K562 (cell line): Measurements from ENCODE around the gene DCAF12. TPM values are rescaled to one million over a fixed set of nuclear protein-coding genes. Genes with fewer than 3 reads are reported as not detected.

Experiments
- ATF7 ChIP-seq: fragments of 450-650 bp; IDR thresholded peaks from 2 replicates; pipeline ENCODE4 v1.7.1; 2014; ENCODE audit warnings: mild to moderate bottlenecking, moderate library complexity
- BHLHE40 ChIP-seq: IDR thresholded peaks from 2 replicates; pipeline ENCODE4 v1.6.1; 2011; ENCODE audit warnings: low read length, improper control_type of control experiment
- CHD2 ChIP-seq: IDR thresholded peaks from 2 replicates; pipeline ENCODE4 v1.6.1; 2011; ENCODE audit warnings: low read depth, low read length
- EP400 ChIP-seq: fragments of 450-650 bp; IDR thresholded peaks from 2 replicates; pipeline ENCODE4 v1.6.1; 2017; ENCODE audit warnings: antibody characterized with exemption, mild to moderate bottlenecking, moderate library complexity
- ETV1 ChIP-seq: fragments of 450-650 bp; conservative IDR thresholded peaks from 2 replicates; pipeline ENCODE4 v1.6.1; 2016; ENCODE audit warnings: missing genetic modification characterization, control low read depth, low read depth, missing compliant biosample characterization
- FOS ChIP-seq: IDR thresholded peaks from 3 replicates; pipeline ENCODE4 v1.6.1; 2011; ENCODE audit not compliant: insufficient read length; ENCODE audit errors: extremely low read depth
- HDGF ChIP-seq: fragments of 450-650 bp; IDR thresholded peaks from 2 replicates; pipeline ENCODE4 v1.6.1; 2016
- KDM5B ChIP-seq: fragments of 200-600 bp; sonication (generic); IDR thresholded peaks from 2 replicates; pipeline ENCODE4 v1.6.1; 2012; ENCODE audit warnings: low read depth, mild to moderate bottlenecking, moderate library complexity, low read length, control low read depth, inconsistent platforms; ENCODE audit not compliant: insufficient replicate concordance
- NCOR1 ChIP-seq: fragments of 450-650 bp; IDR thresholded peaks from 2 replicates; pipeline ENCODE4 v1.6.1; 2016; ENCODE audit warnings: mild to moderate bottlenecking, moderate library complexity
- NR2C2 ChIP-seq, 2 experiments: fragments of 200-800 bp in 1 of 2; sonication (Bioruptor generic) in 1 of 2; sonication (generic) in 1 of 2; formaldehyde crosslinking in 1 of 2; IDR thresholded peaks; 2 replicates each; pipeline versions ENCODE4 v1.6.1 to v1.8.0; 2016 to 2022; ENCODE audit warnings: mild to moderate bottlenecking in 1 of 2, missing compliant biosample characterization in 1 of 2, missing genetic modification characterization in 1 of 2, missing genetic modification reagents in 1 of 2
- RBM17 ChIP-seq: fragments of 200-400 bp; formaldehyde crosslinking; IDR thresholded peaks from 2 replicates; pipeline ENCODE4 v1.6.1; 2017; ENCODE audit warnings: low read depth, mild to moderate bottlenecking, low read length, borderline replicate concordance
- SREBF1 ChIP-seq: fragments of 150-350 bp; IDR thresholded peaks from 2 replicates; pipeline ENCODE4 v1.6.1; 2014; ENCODE audit warnings: antibody characterized with exemption, low read depth, low read length, borderline replicate concordance
- TEAD1 ChIP-seq, 2 experiments: fragments of 450-650 bp in 1 of 2; sonication (generic) in 1 of 2; formaldehyde crosslinking; IDR thresholded peaks; 2 replicates each; pipeline versions ENCODE4 v1.4.0 to v1.8.0; 2020 to 2022; ENCODE audit warnings: mild to moderate bottlenecking in 2 of 2, missing genetic modification reagents in 1 of 2
- TOE1 ChIP-seq, 2 experiments: fragments of 450-650 bp in 1 of 2; sonication (generic) in 1 of 2; formaldehyde crosslinking in 1 of 2; IDR thresholded peaks; 2 replicates each; pipeline versions ENCODE4 v1.7.1 to v1.8.0; 2016 to 2022; ENCODE audit warnings: borderline replicate concordance in 2 of 2, mild to moderate bottlenecking in 2 of 2, antibody characterized with exemption in 1 of 2, inconsistent platforms in 1 of 2, low read depth in 1 of 2, missing genetic modification reagents in 1 of 2, moderate library complexity in 1 of 2
- YY1 ChIP-seq, 3 experiments: IDR thresholded peaks; 2 replicates each; pipeline ENCODE4 v1.6.1; 2011; ENCODE audit warnings: low read length in 2 of 3, mild to moderate bottlenecking in 2 of 3, moderate library complexity in 2 of 3, borderline replicate concordance in 1 of 3, control low read depth in 1 of 3, low read depth in 1 of 3; ENCODE audit not compliant: insufficient read depth in 3 of 3, insufficient replicate concordance in 2 of 3, control insufficient read depth in 1 of 3, insufficient read length in 1 of 3; ENCODE audit errors: extremely low read depth in 1 of 3
- ZNF764 ChIP-seq: fragments of 250-450 bp; sonication (Bioruptor Pico); IDR thresholded peaks from 2 replicates; pipeline ENCODE4 v1.4.0; 2020; ENCODE audit warnings: low read depth, mild to moderate bottlenecking, moderate library complexity
- ZNF766 ChIP-seq: fragments of 200-800 bp; sonication (Bioruptor generic); conservative IDR thresholded peaks from 2 replicates; pipeline ENCODE4 v1.6.1; 2016; ENCODE audit warnings: missing genetic modification characterization, missing compliant biosample characterization
- polyA plus RNA-seq, 8 experiments: library from polyadenylated mRNA; depleted of rRNA in 4 of 8; stranded (reverse) in 5 of 8; unstranded in 3 of 8; fragments of >200 nt; fragmentation: Nextera tagmentation in 2 of 8; fragmentation: Illumina TruSeq in 1 of 8; extraction: Ambion mirVana in 2 of 8; extraction: Trizol in 1 of 8; gene quantifications; 2 replicates each; pipeline versions ENCODE4 v1.2.1 to v1.2.3, GENCODE V29; 2011 to 2014; ENCODE audit warnings: inconsistent platforms in 1 of 8, missing spikeins in 1 of 8
- total RNA-seq, 7 experiments: library from RNA; depleted of rRNA in 6 of 7; stranded (reverse); fragments of >200 nt in 6 of 7; fragmentation: Illumina TruSeq in 2 of 7; extraction: Trizol in 2 of 7; gene quantifications; 2 replicates each; pipeline versions ENCODE4 v1.2.1 to v1.2.3, GENCODE V29; 2011 to 2021; ENCODE audit warnings: low replicate concordance in 1 of 7
- TF ChIP-seq, protein P1 (sequence below), 3 experiments: fragments of 200-800 bp in 1 of 3; fragments of 250-450 bp in 1 of 3; fragments of 450-650 bp in 1 of 3; sonication (Bioruptor Pico) in 1 of 3; sonication (Bioruptor generic) in 1 of 3; formaldehyde crosslinking in 1 of 3; IDR thresholded peaks; 2 replicates each; pipeline versions ENCODE4 v1.6.1 to v1.8.0; 2016 to 2022; ENCODE audit warnings: mild to moderate bottlenecking in 2 of 3, missing genetic modification characterization in 2 of 3, missing compliant biosample characterization in 1 of 3, moderate library complexity in 1 of 3
- TF ChIP-seq, protein P2 (sequence below): fragments of 200-400 bp; formaldehyde crosslinking; IDR thresholded peaks from 2 replicates; pipeline ENCODE4 v1.6.1; 2017; ENCODE audit warnings: mild to moderate bottlenecking, low read depth, low read length, moderate library complexity

The DCAF12 gene
- total and polyA plus RNA-seq, 9 of the 15 experiments (the other 6 are each of a cell fraction or from before 2014, with no cell fraction given), result 10.9 to 59.6 (median 30.8) TPM

DNA sequence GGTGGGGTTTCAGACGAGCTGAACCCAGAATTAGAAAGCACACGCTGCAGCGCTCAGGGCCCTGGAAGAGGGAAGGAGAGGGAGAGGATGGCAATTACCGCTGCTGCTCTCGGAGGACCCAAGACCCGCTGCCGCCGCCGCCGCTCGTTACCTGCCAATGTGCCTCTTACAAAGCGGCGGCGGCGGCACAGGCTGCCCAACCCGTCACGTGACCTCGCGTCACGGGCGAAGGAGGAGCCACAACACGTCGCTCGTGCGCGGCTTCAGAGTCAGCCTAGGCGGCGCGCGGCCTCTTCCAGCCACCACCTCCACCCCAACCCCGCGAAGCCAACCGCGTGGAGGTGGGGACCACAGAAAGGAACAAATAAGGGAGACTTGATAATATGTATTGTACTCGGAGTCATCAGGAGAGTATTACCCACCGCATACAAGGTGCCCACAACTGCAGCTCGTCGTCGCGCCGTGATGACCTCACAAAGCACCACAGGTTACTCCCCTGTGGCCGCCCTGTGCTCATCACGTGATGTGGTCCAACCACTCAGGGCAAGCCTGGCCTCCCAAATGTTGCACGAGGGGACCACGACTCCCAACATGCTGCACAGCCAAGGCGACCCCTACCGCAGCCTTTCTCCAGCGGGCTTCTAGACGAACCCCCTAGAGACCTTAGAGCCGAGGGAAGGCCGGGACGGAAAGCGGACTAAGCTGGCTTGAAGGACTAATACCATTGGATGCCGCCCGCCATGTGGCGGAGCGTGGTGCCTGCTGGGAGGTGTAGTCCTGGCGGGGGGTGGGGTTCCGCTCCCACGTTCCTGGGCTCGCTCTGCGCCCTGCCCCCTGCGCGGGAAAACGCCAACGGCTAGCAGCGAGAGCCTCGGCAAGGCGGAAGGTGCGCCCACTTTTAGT, 77.5 kb downstream of the DCAF12 start, which contains the start of gene UBAP2 (continued):
- TF ChIP-seq, protein P1, sequence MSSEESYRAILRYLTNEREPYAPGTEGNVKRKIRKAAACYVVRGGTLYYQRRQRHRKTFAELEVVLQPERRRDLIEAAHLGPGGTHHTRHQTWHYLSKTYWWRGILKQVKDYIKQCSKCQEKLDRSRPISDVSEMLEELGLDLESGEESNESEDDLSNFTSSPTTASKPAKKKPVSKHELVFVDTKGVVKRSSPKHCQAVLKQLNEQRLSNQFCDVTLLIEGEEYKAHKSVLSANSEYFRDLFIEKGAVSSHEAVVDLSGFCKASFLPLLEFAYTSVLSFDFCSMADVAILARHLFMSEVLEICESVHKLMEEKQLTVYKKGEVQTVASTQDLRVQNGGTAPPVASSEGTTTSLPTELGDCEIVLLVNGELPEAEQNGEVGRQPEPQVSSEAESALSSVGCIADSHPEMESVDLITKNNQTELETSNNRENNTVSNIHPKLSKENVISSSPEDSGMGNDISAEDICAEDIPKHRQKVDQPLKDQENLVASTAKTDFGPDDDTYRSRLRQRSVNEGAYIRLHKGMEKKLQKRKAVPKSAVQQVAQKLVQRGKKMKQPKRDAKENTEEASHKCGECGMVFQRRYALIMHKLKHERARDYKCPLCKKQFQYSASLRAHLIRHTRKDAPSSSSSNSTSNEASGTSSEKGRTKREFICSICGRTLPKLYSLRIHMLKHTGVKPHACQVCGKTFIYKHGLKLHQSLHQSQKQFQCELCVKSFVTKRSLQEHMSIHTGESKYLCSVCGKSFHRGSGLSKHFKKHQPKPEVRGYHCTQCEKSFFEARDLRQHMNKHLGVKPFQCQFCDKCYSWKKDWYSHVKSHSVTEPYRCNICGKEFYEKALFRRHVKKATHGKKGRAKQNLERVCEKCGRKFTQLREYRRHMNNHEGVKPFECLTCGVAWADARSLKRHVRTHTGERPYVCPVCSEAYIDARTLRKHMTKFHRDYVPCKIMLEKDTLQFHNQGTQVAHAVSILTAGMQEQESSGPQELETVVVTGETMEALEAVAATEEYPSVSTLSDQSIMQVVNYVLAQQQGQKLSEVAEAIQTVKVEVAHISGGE (CRISPR knock-in tag; IDR thresholded peaks at IDR 0.05), result peak in 1 of 3 experiments; percentile 11; a peak in 1 of 6 replicates
- TF ChIP-seq TEAD1 (CRISPR knock-in tag; IDR thresholded peaks at IDR 0.05) (peak in 1 of 2 experiments; percentile 81; a peak in 2 of 4 replicates), CHD2 (peak; percentile 59; the same call in 1 of the 2 replicates), FOS (peak; percentile 35), HDGF (no peak), KDM5B (peak; percentile 49), NCOR1 (no peak; the same call in 1 of the 2 replicates), SREBF1 (peak; percentile 71; the same call in 1 of the 2 replicates), EP400 (peak; percentile 99), ZNF764 (CRISPR knock-in tag) (no peak), RBM17 (no peak), TOE1 (IDR thresholded peaks at IDR 0.05; ENCODE audit: borderline replicate concordance) (peak; percentile 99), TOE1 (CRISPR knock-in tag; IDR thresholded peaks at IDR 0.05; ENCODE audit: borderline replicate concordance, low read depth) (no peak), ATF7 (peak; percentile 74), ZNF766 (no peak), ETV1 (tag) (peak; percentile 8; the same call in 1 of the 2 replicates), YY1 (IDR thresholded peaks at IDR 0.05; ENCODE audit: borderline replicate concordance in 1 of 3, control insufficient read depth in 1 of 3, extremely low read depth in 1 of 3, insufficient read depth in 3 of 3, insufficient read length in 1 of 3, insufficient replicate concordance in 2 of 3, low read depth in 1 of 3, low read length in 2 of 3) (peak; percentile 41 to 72 (median 67)), NR2C2 (CRISPR knock-in tag; IDR thresholded peaks at IDR 0.05) (peak; percentile 66; the same call in 1 of the 2 replicates), NR2C2 (tag; IDR thresholded peaks at IDR 0.05) (peak; percentile 90), BHLHE40 (peak; percentile 93)
- TF ChIP-seq, protein P2, sequence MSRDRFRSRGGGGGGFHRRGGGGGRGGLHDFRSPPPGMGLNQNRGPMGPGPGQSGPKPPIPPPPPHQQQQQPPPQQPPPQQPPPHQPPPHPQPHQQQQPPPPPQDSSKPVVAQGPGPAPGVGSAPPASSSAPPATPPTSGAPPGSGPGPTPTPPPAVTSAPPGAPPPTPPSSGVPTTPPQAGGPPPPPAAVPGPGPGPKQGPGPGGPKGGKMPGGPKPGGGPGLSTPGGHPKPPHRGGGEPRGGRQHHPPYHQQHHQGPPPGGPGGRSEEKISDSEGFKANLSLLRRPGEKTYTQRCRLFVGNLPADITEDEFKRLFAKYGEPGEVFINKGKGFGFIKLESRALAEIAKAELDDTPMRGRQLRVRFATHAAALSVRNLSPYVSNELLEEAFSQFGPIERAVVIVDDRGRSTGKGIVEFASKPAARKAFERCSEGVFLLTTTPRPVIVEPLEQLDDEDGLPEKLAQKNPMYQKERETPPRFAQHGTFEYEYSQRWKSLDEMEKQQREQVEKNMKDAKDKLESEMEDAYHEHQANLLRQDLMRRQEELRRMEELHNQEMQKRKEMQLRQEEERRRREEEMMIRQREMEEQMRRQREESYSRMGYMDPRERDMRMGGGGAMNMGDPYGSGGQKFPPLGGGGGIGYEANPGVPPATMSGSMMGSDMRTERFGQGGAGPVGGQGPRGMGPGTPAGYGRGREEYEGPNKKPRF, result no peak
